DND-41 (cell line): ENCODE data around the gene KRTAP3-1.

Experiments
- ATAC-seq: fragments of 200-7000 bp; cut with Tn5 transposase; 3 replicates; pipeline ENCODE4 v1.9.1; 2021; ENCODE audit warnings: low read depth; ENCODE audit not compliant: insufficient read depth
- DNase-seq: peaks from one replicate; pipeline ENCODE4 v3.0.0-alpha.2; 2020
- H2AFZ ChIP-seq: 2 replicates; pipeline ENCODE4 v1.6.0; 2012; ENCODE audit warnings: low read depth, low read length
- H3K27ac ChIP-seq: 2 replicates; pipeline ENCODE4 v1.5.1; 2012; ENCODE audit warnings: low read length, inconsistent platforms
- H3K27me3 ChIP-seq: fragments of 200-600 bp; sonication (generic); 2 replicates; pipeline ENCODE4 v1.6.0; 2012; ENCODE audit warnings: low read length, mild to moderate bottlenecking, inconsistent platforms; ENCODE audit not compliant: insufficient read depth, poor library complexity
- H3K36me3 ChIP-seq: 2 replicates; pipeline ENCODE4 v1.5.1; 2012; ENCODE audit warnings: low read length, inconsistent platforms; ENCODE audit not compliant: insufficient read depth
- H3K4me1 ChIP-seq: 2 replicates; pipeline ENCODE4 v1.5.1; 2012; ENCODE audit warnings: mild to moderate bottlenecking, low read length; ENCODE audit not compliant: insufficient read depth
- H3K4me2 ChIP-seq: 2 replicates; pipeline ENCODE4 v1.6.0; 2012; ENCODE audit warnings: mild to moderate bottlenecking, moderate library complexity, low read length, inconsistent platforms; ENCODE audit not compliant: insufficient read depth
- H3K4me3 ChIP-seq, 2 experiments: fragments of 200-600 bp in 1 of 2; shearing (Covaris generic) in 1 of 2; 2 replicates each; pipeline ENCODE4 v1.5.1; 2012 to 2016; ENCODE audit warnings: inconsistent platforms in 2 of 2, low read length in 2 of 2, mild to moderate bottlenecking in 2 of 2, low read depth in 1 of 2, moderate library complexity in 1 of 2
- H3K79me2 ChIP-seq: 2 replicates; pipeline ENCODE4 v1.6.0; 2012; ENCODE audit warnings: low read length, inconsistent platforms; ENCODE audit not compliant: insufficient read depth
- H3K9ac ChIP-seq: 2 replicates; pipeline ENCODE4 v1.6.0; 2012; ENCODE audit warnings: low read depth, mild to moderate bottlenecking, inconsistent platforms, low read length, moderate library complexity
- H3K9me3 ChIP-seq: 2 replicates; pipeline ENCODE4 v1.5.1; 2012; ENCODE audit warnings: low read length, moderate library complexity, mild to moderate bottlenecking, inconsistent platforms; ENCODE audit not compliant: insufficient read depth, severe bottlenecking
- H4K20me1 ChIP-seq: 2 replicates; pipeline ENCODE4 v1.6.0; 2012; ENCODE audit warnings: low read length; ENCODE audit not compliant: insufficient read depth
- CTCF ChIP-seq: IDR thresholded peaks from 2 replicates; pipeline ENCODE4 v1.5.1; 2012; ENCODE audit warnings: borderline replicate concordance, low read length, moderate library complexity, mild to moderate bottlenecking; ENCODE audit not compliant: poor library complexity, severe bottlenecking; ENCODE audit errors: extremely low read depth
- EZH2 ChIP-seq: IDR thresholded peaks from 3 replicates; pipeline ENCODE4 v1.6.1; 2012; ENCODE audit warnings: borderline replicate concordance, low read depth, mild to moderate bottlenecking, moderate library complexity, low read length, inconsistent platforms; ENCODE audit not compliant: severe bottlenecking

KRTAP3-1 gene

DNA sequence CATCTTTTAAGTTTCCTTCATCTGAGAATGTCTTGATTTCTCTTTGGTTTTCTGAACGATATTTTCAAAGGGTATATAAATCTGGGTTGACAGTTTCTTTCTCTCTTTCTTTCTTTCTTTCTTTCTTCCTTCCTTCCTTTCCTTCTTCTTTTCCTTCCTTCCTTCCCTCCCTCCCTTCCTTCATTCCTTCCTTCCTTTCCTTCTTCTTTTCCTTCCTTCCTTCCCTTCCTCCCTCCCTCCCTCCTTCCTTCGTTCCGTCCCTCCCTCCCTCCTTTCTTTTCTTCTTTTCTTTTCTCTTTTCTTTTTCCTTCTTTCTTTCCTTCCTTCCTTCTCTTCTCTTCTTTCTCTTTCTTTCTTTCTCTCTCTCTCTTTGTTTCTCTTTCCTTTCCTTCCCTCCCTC lies 34.6 kb downstream of the KRTAP3-1 start:
- H3K4me2 ChIP-seq: no peak overlapping the region
- ATAC-seq (no peak), DNase-seq (no peak)
- H3K27ac ChIP-seq: no peak overlapping the region
- no peaks in the 10 kb centered on the region for H3K4me1 ChIP-seq
- H3K36me3 ChIP-seq: no peaks in the 10 kb centered on the region
- no peak overlapping the region for H3K9ac ChIP-seq
- no peaks in the 10 kb centered on the region for H4K20me1 ChIP-seq
- no peaks in the 10 kb centered on the region for H3K9me3 ChIP-seq
- TF ChIP-seq CTCF: no peak
- TF ChIP-seq EZH2: no peak
- H2AFZ ChIP-seq: no peak overlapping the region
- H3K27me3 ChIP-seq: peaks cover 16% of the 10 kb centered on the region
- H3K79me2 ChIP-seq: no peaks in the 10 kb centered on the region
- no peak overlapping the region for H3K4me3 ChIP-seq

GRCh38 chr17:40967582-40967981 lies 41.3 kb downstream of the KRTAP3-1 start:
- peaks cover 7% of the 10 kb centered on the region for H3K27me3 ChIP-seq
- H3K9ac ChIP-seq: no peak overlapping the region
- no peak overlapping the region for H3K4me2 ChIP-seq
- H3K79me2 ChIP-seq: no peaks in the 10 kb centered on the region
- no peak overlapping the region for H3K27ac ChIP-seq
- H2AFZ ChIP-seq: no peak overlapping the region
- TF ChIP-seq EZH2 (no peak), CTCF (no peak)
- no peaks in the 10 kb centered on the region for H3K4me1 ChIP-seq
- no peaks in the 10 kb centered on the region for H4K20me1 ChIP-seq
- no peaks in the 10 kb centered on the region for H3K36me3 ChIP-seq
- ATAC-seq (no peak), DNase-seq (no peak)
- H3K9me3 ChIP-seq: no peaks in the 10 kb centered on the region
- H3K4me3 ChIP-seq: no peak overlapping the region

DNA sequence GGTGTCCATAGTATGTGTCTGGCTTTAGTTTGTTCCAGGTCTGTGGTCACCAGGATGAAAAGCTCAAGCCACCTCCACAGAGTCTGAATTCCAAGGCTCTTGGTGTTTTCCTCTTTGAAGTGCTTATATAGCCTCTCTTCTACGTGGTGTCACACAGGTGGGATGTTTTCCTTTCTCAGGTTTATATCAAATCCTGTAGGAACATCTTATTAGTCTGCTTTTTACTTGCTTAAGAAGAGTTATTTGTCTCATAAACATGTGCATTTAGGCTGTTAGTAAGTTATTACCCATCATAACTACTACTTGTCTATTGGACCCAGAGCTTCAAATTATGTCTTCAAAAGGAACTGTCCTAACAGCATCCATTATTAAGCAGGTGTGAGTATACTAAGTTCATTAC lies 42.1 kb downstream of the KRTAP3-1 start, which contains the start of gene KRT39:
KRT39 (minus strand) TSS at position 101 of the 400 bp plus-strand sequence; CDS start at position 9, 92 bp downstream.
- no peaks in the 10 kb centered on the region for H3K79me2 ChIP-seq
- H3K4me1 ChIP-seq: no peaks in the 10 kb centered on the region
- no peaks in the 10 kb centered on the region for H4K20me1 ChIP-seq
- peaks cover 3% of the 10 kb centered on the region for H3K27me3 ChIP-seq
- TF ChIP-seq CTCF: no peak
- no peak for TF ChIP-seq EZH2
- no peak within 1 kb of the TSS for H3K4me3 ChIP-seq
- H3K4me2 ChIP-seq: no peak within 1 kb of the TSS
- H3K9me3 ChIP-seq: no peaks in the 10 kb centered on the region
- no peaks in the 10 kb centered on the region for H3K36me3 ChIP-seq
- no peak for DNase-seq
- H3K27ac ChIP-seq: no peak within 1 kb of the TSS
- no peak within 1 kb of the TSS for H2AFZ ChIP-seq
- no peak within 1 kb of the TSS for H3K9ac ChIP-seq
- no peak for ATAC-seq

DNA sequence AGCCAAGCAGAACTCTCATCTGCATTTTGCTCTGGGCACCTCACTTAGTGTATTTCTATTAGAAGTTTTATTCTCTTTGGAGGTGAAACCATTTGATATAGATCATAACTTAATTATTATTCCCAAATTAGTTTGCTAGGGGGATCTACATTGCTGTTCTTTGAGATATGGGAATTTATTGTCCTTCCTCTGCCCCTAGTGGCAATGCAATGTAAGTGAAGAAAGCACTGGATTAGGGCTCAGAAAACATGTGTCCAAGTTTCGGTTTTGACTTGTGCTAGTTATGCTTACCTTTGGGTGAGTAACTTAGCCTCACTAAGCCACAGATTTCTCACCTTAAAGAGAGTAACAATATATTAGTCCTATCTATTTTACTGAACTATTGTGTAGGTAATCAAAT lies 45.1 kb downstream of the KRTAP3-1 start:
- Histone ChIP-seq H3K4me3 (no peak overlapping the region), H3K4me1 (no peaks in the 10 kb centered on the region), H4K20me1 (no peaks in the 10 kb centered on the region), H2AFZ (no peak overlapping the region), H3K36me3 (no peaks in the 10 kb centered on the region), H3K27ac (no peak overlapping the region), H3K9ac (no peak overlapping the region), H3K4me2 (no peak overlapping the region), H3K9me3 (no peaks in the 10 kb centered on the region), H3K27me3 (peaks cover 3% of the 10 kb centered on the region), H3K79me2 (no peaks in the 10 kb centered on the region)
- DNase-seq (no peak), ATAC-seq (peak; percentile 57; the same call in 2 of the 3 replicates)
- no peak for TF ChIP-seq EZH2
- peak; percentile 82 for TF ChIP-seq CTCF
